Naive B cell (primary cell): ENCODE data around the gene UBE2C. TPM values are rescaled to one million over a fixed set of nuclear protein-coding genes. Genes with fewer than 3 reads are reported as not detected.
"Not testable (repeated sequence)": the region's sequence is repeated elsewhere in the genome, so short reads cannot be mapped to it uniquely, and the experiment has no call there.

ENCODE experiments used
- ATAC-seq, 2 donors: fragments of 150-1000 bp; cut with Tn5 transposase; 2 replicates each; pipeline ENCODE4 v1.10.0; 2021; ENCODE audit warnings: low read depth in 2 of 2, mild to moderate bottlenecking in 2 of 2, moderate library complexity in 2 of 2
- DNase-seq: peaks from one replicate; pipeline ENCODE4 v3.0.0; 2022
- H3K27ac Mint-ChIP-seq, 6 donors: one replicate each; pipeline ENCODE4 v1.8.0; 2020 to 2022; ENCODE audit warnings: mild to moderate bottlenecking in 6 of 6, mixed read lengths in 6 of 6, moderate library complexity in 5 of 6, inconsistent platforms in 2 of 6
- H3K27me3 Mint-ChIP-seq, 3 donors: one replicate each; pipeline ENCODE4 v1.8.0; 2021 to 2022; ENCODE audit warnings: mixed read lengths in 3 of 3, mild to moderate bottlenecking in 1 of 3
- H3K36me3 Mint-ChIP-seq, 2 donors: one replicate each; pipeline ENCODE4 v1.8.0; 2020 to 2022; ENCODE audit warnings: mixed read lengths in 2 of 2, inconsistent platforms in 1 of 2, mild to moderate bottlenecking in 1 of 2
- H3K4me1 Mint-ChIP-seq, 3 donors: one replicate each; pipeline ENCODE4 v1.8.0; 2020 to 2022; ENCODE audit warnings: mixed read lengths in 3 of 3, inconsistent platforms in 1 of 3, mild to moderate bottlenecking in 1 of 3, moderate library complexity in 1 of 3
- H3K4me3 Mint-ChIP-seq, 8 donors: one replicate each; pipeline ENCODE4 v1.8.0; 2020 to 2022; ENCODE audit warnings: mild to moderate bottlenecking in 8 of 8, mixed read lengths in 8 of 8, moderate library complexity in 8 of 8, inconsistent platforms in 2 of 8
- H3K9me3 Mint-ChIP-seq, 7 donors: one replicate each; pipeline ENCODE4 v1.8.0; 2020 to 2022; ENCODE audit warnings: mixed read lengths in 7 of 7, mild to moderate bottlenecking in 5 of 7, inconsistent platforms in 2 of 7, moderate library complexity in 1 of 7
- polyA plus RNA-seq, 6 donors: library from polyadenylated mRNA; unstranded; fragments of 300-500 nt; fragmentation: Illumina TruSeq; gene quantifications; one replicate each; pipeline ENCODE4 v1.2.3, GENCODE V29; 2021; ENCODE audit warnings: low read depth in 6 of 6

The UBE2C gene
- polyA plus RNA-seq, 6 donors from 2014 or later: 0.53 TPM; not detected in 5

GRCh38 chr20:45828589-45828988, 16.1 kb downstream of the UBE2C start:
- H3K27me3 Mint-ChIP-seq: peaks cover 6 to 20% (median 12%) of the 10 kb centered on the region in 3 donors
- H3K36me3 Mint-ChIP-seq: no peaks in the 10 kb centered on the region
- DNase-seq (no peak), ATAC-seq (no peak)
- H3K4me1 Mint-ChIP-seq: peaks cover 19 to 26% (median 23%) of the 10 kb centered on the region in 3 donors
- H3K9me3 Mint-ChIP-seq: no peaks in the 10 kb centered on the region
- H3K4me3 Mint-ChIP-seq: no peak overlapping the region
- peak overlapping the region in 1 of 6 donors; percentile 26 for H3K27ac Mint-ChIP-seq

- DNase-seq, H3K9me3 Mint-ChIP-seq, H3K36me3 Mint-ChIP-seq, H3K27ac Mint-ChIP-seq, ATAC-seq, H3K4me3 Mint-ChIP-seq: not testable (repeated sequence)
- Mint-ChIP-seq H3K27me3 (peaks cover 0 to 12% (median under 1%) of the 10 kb centered on the region in 3 donors), H3K4me1 (peaks cover 11 to 15% (median 12%) of the 10 kb centered on the region in 3 donors)
Measured at GRCh38 chr20:45829673-45830106, 17.2 kb downstream of the UBE2C start.

- Mint-ChIP-seq H3K36me3 (no peaks in the 10 kb centered on the region), H3K9me3 (no peaks in the 10 kb centered on the region), H3K4me3 (peak overlapping the region; percentile 78 to 95 (median 82)), H3K4me1 (peaks cover 9 to 15% (median 13%) of the 10 kb centered on the region in 3 donors), H3K27ac (peak overlapping the region in 4 of 6 donors; percentile 2 to 78 (median 28)), H3K27me3 (peaks cover 0 to 12% (median 0%) of the 10 kb centered on the region in 3 donors)
- DNase-seq (no peak), ATAC-seq (no peak)
Measured at GRCh38 chr20:45832619-45833018, 20.2 kb downstream of the UBE2C start.

GRCh38 chr20:45833030-45833882, 20.8 kb downstream of the UBE2C start, which contains the start of gene SNX21:
SNX21 (plus strand) TSS chr20:45833799; CDS start chr20:45833920, 121 bp downstream.
- peak; percentile 66 to 69 for ATAC-seq
- DNase-seq: no peak
- Mint-ChIP-seq H3K4me1 (peaks cover 9 to 15% (median 13%) of the 10 kb centered on the region in 3 donors), H3K27me3 (peaks cover 0 to 9% (median 0%) of the 10 kb centered on the region in 3 donors), H3K27ac (peak within 1 kb of the TSS; percentile 2 to 95 (median 61)), H3K36me3 (no peaks in the 10 kb centered on the region), H3K4me3 (peak within 1 kb of the TSS; percentile 78 to 95 (median 86)), H3K9me3 (no peaks in the 10 kb centered on the region)

GRCh38 chr20:45833883-45834796, 21.7 kb downstream of the UBE2C start:
- DNase-seq (peak; percentile 39), ATAC-seq (peak; percentile 71 to 78)
- H3K4me3 Mint-ChIP-seq: peak overlapping the region; percentile 51 to 95 (median 86)
- H3K9me3 Mint-ChIP-seq: no peaks in the 10 kb centered on the region
- H3K27ac Mint-ChIP-seq: peak overlapping the region in 2 of 6 donors; percentile 2 to 28
- H3K27me3 Mint-ChIP-seq: peaks cover 0 to 6% (median 0%) of the 10 kb centered on the region in 3 donors
- peaks cover 9 to 15% (median 13%) of the 10 kb centered on the region in 3 donors for H3K4me1 Mint-ChIP-seq
- no peaks in the 10 kb centered on the region for H3K36me3 Mint-ChIP-seq

GRCh38 chr20:45834797-45835161, 22.3 kb downstream of the UBE2C start:
- Mint-ChIP-seq H3K4me3 (peak overlapping the region; percentile 51 to 95 (median 75)), H3K36me3 (no peaks in the 10 kb centered on the region), H3K27me3 (peaks cover 0 to 6% (median 0%) of the 10 kb centered on the region in 3 donors), H3K4me1 (peaks cover 9 to 15% (median 13%) of the 10 kb centered on the region in 3 donors), H3K27ac (peak overlapping the region in 1 of 6 donors; percentile 28), H3K9me3 (no peaks in the 10 kb centered on the region)
- DNase-seq (no peak), ATAC-seq (no peak)

GRCh38 chr20:45835329-45835765, 22.9 kb downstream of the UBE2C start:
- H3K27ac Mint-ChIP-seq: no peak overlapping the region
- H3K27me3 Mint-ChIP-seq: peaks cover 0 to 6% (median 0%) of the 10 kb centered on the region in 3 donors
- DNase-seq (no peak), ATAC-seq (no peak)
- H3K36me3 Mint-ChIP-seq: no peaks in the 10 kb centered on the region
- H3K4me3 Mint-ChIP-seq: peak overlapping the region in 5 of 8 donors; percentile 51 to 85 (median 74)
- H3K4me1 Mint-ChIP-seq: peaks cover 9 to 15% (median 10%) of the 10 kb centered on the region in 3 donors
- no peaks in the 10 kb centered on the region for H3K9me3 Mint-ChIP-seq

GRCh38 chr20:45835825-45836224, 23.4 kb downstream of the UBE2C start:
- peaks cover 9 to 15% (median 9%) of the 10 kb centered on the region in 3 donors for H3K4me1 Mint-ChIP-seq
- peak overlapping the region in 5 of 8 donors; percentile 12 to 54 (median 17) for H3K4me3 Mint-ChIP-seq
- H3K27ac Mint-ChIP-seq: no peak overlapping the region
- no peak for ATAC-seq
- H3K36me3 Mint-ChIP-seq: no peaks in the 10 kb centered on the region
- no peak for DNase-seq
- peaks cover 0 to 6% (median 0%) of the 10 kb centered on the region in 3 donors for H3K27me3 Mint-ChIP-seq
- H3K9me3 Mint-ChIP-seq: no peaks in the 10 kb centered on the region

GRCh38 chr20:45836841-45837240, 24.4 kb downstream of the UBE2C start:
- H3K27ac Mint-ChIP-seq: no peak overlapping the region
- H3K4me1 Mint-ChIP-seq: peaks cover 13 to 20% (median 16%) of the 10 kb centered on the region in 3 donors
- H3K36me3 Mint-ChIP-seq: no peaks in the 10 kb centered on the region
- no peaks in the 10 kb centered on the region for H3K9me3 Mint-ChIP-seq
- ATAC-seq: no peak
- H3K4me3 Mint-ChIP-seq: peak overlapping the region in 1 of 8 donors; percentile 47
- H3K27me3 Mint-ChIP-seq: peaks cover 0 to 6% (median 0%) of the 10 kb centered on the region in 3 donors
- DNase-seq: no peak

GRCh38 chr20:45840700-45841198, 28.3 kb downstream of the UBE2C start:
- Mint-ChIP-seq H3K27me3 (no peaks in the 10 kb centered on the region), H3K4me3 (no peak overlapping the region), H3K27ac (no peak overlapping the region), H3K9me3 (no peaks in the 10 kb centered on the region), H3K36me3 (peaks cover 5 to 15% of the 10 kb centered on the region in 2 donors), H3K4me1 (peaks cover 15 to 20% (median 16%) of the 10 kb centered on the region in 3 donors)
- ATAC-seq (no peak), DNase-seq (no peak)

GRCh38 chr20:45841407-45842129, 29.1 kb downstream of the UBE2C start:
- H3K4me3 Mint-ChIP-seq: peak overlapping the region in 7 of 8 donors; percentile 2 to 85 (median 43)
- H3K9me3 Mint-ChIP-seq: no peaks in the 10 kb centered on the region
- DNase-seq: no peak
- H3K4me1 Mint-ChIP-seq: peaks cover 15 to 20% (median 16%) of the 10 kb centered on the region in 3 donors
- H3K27me3 Mint-ChIP-seq: no peaks in the 10 kb centered on the region
- peak overlapping the region; percentile 45 to 84 (median 77) for H3K27ac Mint-ChIP-seq
- H3K36me3 Mint-ChIP-seq: peaks cover 5 to 15% of the 10 kb centered on the region in 2 donors
- ATAC-seq: no peak

- H3K9me3 Mint-ChIP-seq: no peaks in the 10 kb centered on the region
- H3K4me3 Mint-ChIP-seq: peak overlapping the region in 7 of 8 donors; percentile 2 to 85 (median 30)
- ATAC-seq: peak; percentile 100
- H3K27me3 Mint-ChIP-seq: no peaks in the 10 kb centered on the region
- peaks cover 15 to 20% (median 16%) of the 10 kb centered on the region in 3 donors for H3K4me1 Mint-ChIP-seq
- peak overlapping the region; percentile 45 to 84 (median 77) for H3K27ac Mint-ChIP-seq
- peaks cover 5 to 15% of the 10 kb centered on the region in 2 donors for H3K36me3 Mint-ChIP-seq
- DNase-seq: peak; percentile 51
Measured at GRCh38 chr20:45842169-45842812, 29.8 kb downstream of the UBE2C start.
